CD14-positive monocyte (primary cell): Measurements from ENCODE around the gene OSBP2. TPM values are rescaled to one million over a fixed set of nuclear protein-coding genes. Genes with fewer than 3 reads are reported as not detected.

Experiments used
- DNase-seq, 3 donors: peaks; one replicate each; pipeline ENCODE4 v3.0.0-alpha.2; 2011 to 2022
- H2AFZ ChIP-seq: 2 replicates; pipeline ENCODE4 v1.6.0; 2012; ENCODE audit warnings: mild to moderate bottlenecking, low read depth, low read length, inconsistent platforms; ENCODE audit not compliant: insufficient read depth, poor library complexity, severe bottlenecking
- H3K27ac ChIP-seq, 2 donors: 1 replicate in 1 of 2; 2 replicates in 1 of 2; pipeline ENCODE4 v1.5.1; 2012 to 2013; ENCODE audit warnings: low read length in 2 of 2, control low read depth in 1 of 2, inconsistent platforms in 1 of 2, low read depth in 1 of 2, mild to moderate bottlenecking in 1 of 2
- H3K27me3 ChIP-seq, 2 donors: one replicate each; pipeline versions ENCODE4 v1.6.0 to v1.6.1; 2011 to 2013; ENCODE audit warnings: low read length in 2 of 2; ENCODE audit not compliant: control insufficient read depth in 2 of 2, insufficient read depth in 2 of 2
- H3K36me3 ChIP-seq, 2 donors: replicated peaks in 1 of 2; 1 replicate in 1 of 2; 2 replicates in 1 of 2; pipeline versions ENCODE4 v1.5.1 to v1.6.1; 2012 to 2013; ENCODE audit warnings: low read length in 2 of 2, control low read depth in 1 of 2, inconsistent platforms in 1 of 2, mild to moderate bottlenecking in 1 of 2; ENCODE audit not compliant: insufficient read depth in 2 of 2, control insufficient read depth in 1 of 2
- H3K4me1 ChIP-seq, 2 donors: 1 replicate in 1 of 2; 2 replicates in 1 of 2; pipeline versions ENCODE4 v1.5.1 to v1.6.1; 2012 to 2013; ENCODE audit warnings: low read length in 2 of 2, control low read depth in 1 of 2, inconsistent platforms in 1 of 2, mild to moderate bottlenecking in 1 of 2, moderate library complexity in 1 of 2; ENCODE audit not compliant: insufficient read depth in 2 of 2, control insufficient read depth in 1 of 2
- H3K4me2 ChIP-seq: replicated peaks from 2 replicates; pipeline ENCODE3; 2012; ENCODE audit warnings: low read length, moderate library complexity, mild to moderate bottlenecking; ENCODE audit not compliant: poor library complexity, severe bottlenecking; ENCODE audit errors: extremely low read depth
- H3K4me3 ChIP-seq, 3 experiments: fragments of 200-600 bp in 1 of 3; sonication (generic) in 1 of 3; replicated peaks in 1 of 3; 1 replicate in 2 of 3; 2 replicates in 1 of 3; pipeline ENCODE4 v1.5.1; 2011 to 2013; ENCODE audit warnings: low read length in 3 of 3, mild to moderate bottlenecking in 3 of 3, control low read depth in 2 of 3, low read depth in 2 of 3, inconsistent platforms in 1 of 3, moderate library complexity in 1 of 3
- H3K79me2 ChIP-seq: 2 replicates; pipeline ENCODE4 v1.6.0; 2012; ENCODE audit warnings: mild to moderate bottlenecking, control low read depth, inconsistent platforms, low read length, moderate library complexity; ENCODE audit not compliant: insufficient read depth
- H3K9ac ChIP-seq: 2 replicates; pipeline ENCODE4 v1.6.0; 2017; ENCODE audit warnings: low read length, mild to moderate bottlenecking; ENCODE audit not compliant: insufficient read depth, poor library complexity, severe bottlenecking
- H3K9me3 ChIP-seq, 2 donors: replicated peaks in 1 of 2; 1 replicate in 1 of 2; 2 replicates in 1 of 2; pipeline versions ENCODE4 v1.5.1 to v1.6.1; 2012 to 2013; ENCODE audit warnings: low read length in 2 of 2, control low read depth in 1 of 2; ENCODE audit not compliant: control insufficient read depth in 1 of 2, insufficient read depth in 1 of 2
- H4K20me1 ChIP-seq: 2 replicates; pipeline ENCODE4 v1.6.0; 2012; ENCODE audit warnings: mild to moderate bottlenecking, low read length, control low read depth, moderate library complexity; ENCODE audit not compliant: insufficient read depth
- H3K27ac Mint-ChIP-seq, 7 donors: one replicate each; pipeline ENCODE4 v1.8.0; 2020; ENCODE audit warnings: mild to moderate bottlenecking in 7 of 7, mixed read lengths in 7 of 7, moderate library complexity in 6 of 7, inconsistent platforms in 2 of 7
- H3K27me3 Mint-ChIP-seq, 3 donors: one replicate each; pipeline ENCODE4 v1.8.0; 2021 to 2022; ENCODE audit warnings: low read depth in 3 of 3, mild to moderate bottlenecking in 3 of 3, mixed read lengths in 3 of 3, moderate library complexity in 3 of 3, inconsistent platforms in 1 of 3
- H3K36me3 Mint-ChIP-seq, 2 donors: one replicate each; pipeline ENCODE4 v1.8.0; 2020; ENCODE audit warnings: mixed read lengths in 2 of 2, inconsistent platforms in 1 of 2, mild to moderate bottlenecking in 1 of 2
- H3K4me1 Mint-ChIP-seq: one replicate; pipeline ENCODE4 v1.8.0; 2020; ENCODE audit warnings: mild to moderate bottlenecking, mixed read lengths
- H3K4me3 Mint-ChIP-seq, 2 donors: one replicate each; pipeline ENCODE4 v1.8.0; 2020; ENCODE audit warnings: mild to moderate bottlenecking in 2 of 2, mixed read lengths in 2 of 2, moderate library complexity in 1 of 2
- H3K9me3 Mint-ChIP-seq, 7 donors: one replicate each; pipeline ENCODE4 v1.8.0; 2020 to 2022; ENCODE audit warnings: mixed read lengths in 7 of 7, mild to moderate bottlenecking in 6 of 7, moderate library complexity in 6 of 7, inconsistent platforms in 2 of 7
- CTCF ChIP-seq: fragments of 200-600 bp; IDR thresholded peaks from one replicate; pipeline ENCODE4 v1.8.0; 2022; ENCODE audit warnings: antibody characterized with exemption, mild to moderate bottlenecking
- WGBS: methylation state at CpG from one replicate; pipeline ENCODE4 v1.1.5; 2013; ENCODE audit warnings: missing lambda C conversion rate; ENCODE audit not compliant: insufficient coverage; 5-methylcytosine and 5-hydroxymethylcytosine counted together
- intact Hi-C, 2 donors: fragments of 100-400 bp; cut with micrococcal nuclease; formaldehyde crosslinking; loops; one replicate each; pipeline versions ENCODE4 v1.15.0 to v1.15.1; 2023
- polyA minus RNA-seq: library from RNA; depleted of rRNA, polyadenylated mRNA; stranded (reverse); fragments of >200 nt; gene quantifications from 2 replicates; pipeline ENCODE4 v1.2.3, GENCODE V29; 2012
- polyA plus RNA-seq, 3 donors: library from polyadenylated mRNA; depleted of rRNA in 1 of 3; unstranded in 2 of 3; stranded (reverse) in 1 of 3; fragments of 300-500 nt in 2 of 3; fragments of >200 nt in 1 of 3; fragmentation: Illumina TruSeq in 2 of 3; gene quantifications; 1 replicate in 2 of 3; 2 replicates in 1 of 3; pipeline ENCODE4 v1.2.3, GENCODE V29; 2012 to 2021
- total RNA-seq, 12 experiments: library from RNA in 1 of 12; stranded (reverse) in 1 of 12; fragments of 120-200 nt in 1 of 12; gene quantifications; one replicate each; pipeline ENCODE4 v1.2.4 and lab custom pipeline; 2013 to 2026; ENCODE audit warnings: mixed read lengths in 6 of 12, inconsistent platforms in 1 of 12

The OSBP2 gene, protein sequence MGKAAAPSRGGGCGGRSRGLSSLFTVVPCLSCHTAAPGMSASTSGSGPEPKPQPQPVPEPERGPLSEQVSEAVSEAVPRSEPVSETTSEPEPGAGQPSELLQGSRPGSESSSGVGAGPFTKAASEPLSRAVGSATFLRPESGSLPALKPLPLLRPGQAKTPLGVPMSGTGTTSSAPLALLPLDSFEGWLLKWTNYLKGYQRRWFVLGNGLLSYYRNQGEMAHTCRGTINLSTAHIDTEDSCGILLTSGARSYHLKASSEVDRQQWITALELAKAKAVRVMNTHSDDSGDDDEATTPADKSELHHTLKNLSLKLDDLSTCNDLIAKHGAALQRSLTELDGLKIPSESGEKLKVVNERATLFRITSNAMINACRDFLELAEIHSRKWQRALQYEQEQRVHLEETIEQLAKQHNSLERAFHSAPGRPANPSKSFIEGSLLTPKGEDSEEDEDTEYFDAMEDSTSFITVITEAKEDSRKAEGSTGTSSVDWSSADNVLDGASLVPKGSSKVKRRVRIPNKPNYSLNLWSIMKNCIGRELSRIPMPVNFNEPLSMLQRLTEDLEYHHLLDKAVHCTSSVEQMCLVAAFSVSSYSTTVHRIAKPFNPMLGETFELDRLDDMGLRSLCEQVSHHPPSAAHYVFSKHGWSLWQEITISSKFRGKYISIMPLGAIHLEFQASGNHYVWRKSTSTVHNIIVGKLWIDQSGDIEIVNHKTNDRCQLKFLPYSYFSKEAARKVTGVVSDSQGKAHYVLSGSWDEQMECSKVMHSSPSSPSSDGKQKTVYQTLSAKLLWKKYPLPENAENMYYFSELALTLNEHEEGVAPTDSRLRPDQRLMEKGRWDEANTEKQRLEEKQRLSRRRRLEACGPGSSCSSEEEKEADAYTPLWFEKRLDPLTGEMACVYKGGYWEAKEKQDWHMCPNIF
- 0.48 TPM for total RNA-seq (2013)
- polyA plus RNA-seq: under 1 TPM in 2 of 3 donors, not detected in 1; 0.21 to 0.54 TPM
- polyA minus RNA-seq: 0.14 and 0.32 TPM in 2 replicates
- 0.07 to 2.4 (median 0.46) reads per million in 11 experiments for total RNA-seq (lab: John Stamatoyannopoulos, UW)

GRCh38 chr22:30694640-30695350 lies at the start of gene OSBP2:
Gene OSBP2, plus strand, starts transcription at chr22:30694874. Its CDS starts 36 bp downstream, at chr22:30694910.
- Mint-ChIP-seq H3K4me3 (peak within 1 kb of the TSS; percentile 76 to 91), H3K36me3 (peaks cover 0 to 5% of the 10 kb centered on the region in 2 donors), H3K9me3 (peaks cover 0 to 7% (median 3%) of the 10 kb centered on the region in 7 donors), H3K27me3 (peaks cover 41 to 62% (median 58%) of the 10 kb centered on the region in 3 donors), H3K4me1 (peaks cover 3% of the 10 kb centered on the region), H3K27ac (peak within 1 kb of the TSS in 1 of 7 donors; percentile 54)
- Histone ChIP-seq H3K79me2 (no peaks in the 10 kb centered on the region), H3K4me1 (peaks cover 9 to 14% of the 10 kb centered on the region in 2 donors), H3K27ac (no peak within 1 kb of the TSS), H3K4me3 (peak within 1 kb of the TSS in 2 of 3 experiments; percentile 21 to 68), H3K4me2 (peak within 1 kb of the TSS; percentile 80), H2AFZ (peak within 1 kb of the TSS; percentile 74), H3K36me3 (no peaks in the 10 kb centered on the region), H4K20me1 (no peaks in the 10 kb centered on the region), H3K27me3 (peaks cover 23 to 39% of the 10 kb centered on the region in 2 donors), H3K9ac (no peak within 1 kb of the TSS), H3K9me3 (peaks cover 0 to 5% of the 10 kb centered on the region in 2 donors)
- 2% methylated on average over 88 of the region's 88 CpGs for WGBS
- no peak for TF ChIP-seq CTCF
- intact Hi-C loops: no loop called here
- no peak for DNase-seq
